GM06990 (cell line): ENCODE data around the gene ELL.

ENCODE experiments used
- DNase-seq: peaks from one replicate; pipeline ENCODE4 v3.0.0-alpha.2; 2011; ENCODE audit not compliant: insufficient read length; ENCODE audit errors: extremely low read depth
- H3K27me3 ChIP-seq: replicated peaks from 2 replicates; pipeline ENCODE4 v1.6.0; 2011; ENCODE audit warnings: low read length; ENCODE audit not compliant: control insufficient read depth, insufficient read depth
- H3K36me3 ChIP-seq: 2 replicates; pipeline ENCODE4 v1.5.1; 2011; ENCODE audit warnings: low read length; ENCODE audit not compliant: control insufficient read depth, insufficient read depth
- H3K4me3 ChIP-seq: replicated peaks from 2 replicates; pipeline ENCODE4 v1.5.1; 2011; ENCODE audit warnings: low read depth, mild to moderate bottlenecking, control low read depth, low read length
- TF ChIP-seq, protein P1 (sequence below): IDR thresholded peaks from 2 replicates; pipeline ENCODE4 v1.5.1; 2011; ENCODE audit warnings: low read length, control low read depth, mild to moderate bottlenecking, inconsistent platforms; ENCODE audit not compliant: insufficient read depth, poor library complexity, severe bottlenecking

The ELL gene

DNA sequence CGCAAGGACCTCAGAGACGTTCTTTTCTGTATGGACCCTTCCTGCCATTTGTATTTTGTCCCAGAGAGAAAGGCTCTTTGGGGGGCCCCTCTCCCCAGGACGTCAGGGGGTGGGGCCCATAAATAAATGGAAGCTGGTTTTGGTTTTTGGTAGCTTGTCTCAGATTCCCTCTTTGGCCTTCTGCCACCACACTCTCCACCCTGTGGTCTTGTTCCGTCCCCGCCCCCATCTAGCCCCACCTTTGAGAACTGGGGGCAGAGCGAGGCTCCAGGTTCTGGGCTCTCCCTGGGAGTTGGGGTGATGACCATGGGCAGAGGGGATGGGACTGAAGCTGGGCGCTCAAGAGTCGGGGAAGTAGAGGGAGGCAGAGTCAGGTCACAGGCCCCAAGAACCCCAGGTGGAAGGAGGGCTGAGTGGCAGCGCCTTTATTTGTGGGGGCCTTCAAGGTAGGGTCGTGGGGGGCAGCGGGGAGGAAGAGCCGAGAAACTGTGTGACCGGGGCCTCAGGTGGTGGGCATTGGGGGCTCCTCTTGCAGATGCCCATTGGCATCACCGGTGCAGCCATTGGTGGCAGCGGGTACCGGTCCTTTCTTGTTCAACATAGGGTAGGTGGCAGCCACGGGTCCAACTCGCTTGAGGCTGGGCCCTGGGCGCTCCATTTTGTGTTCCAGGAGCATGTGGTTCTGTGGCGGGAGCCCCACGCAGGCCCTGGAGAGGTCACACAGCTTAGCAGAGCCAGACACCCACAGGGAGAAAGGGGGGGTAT is 87.3 kb downstream of the ELL start:
- no peak for DNase-seq
- Histone ChIP-seq H3K27me3 (no peaks in the 10 kb centered on the region), H3K4me3 (peak overlapping the region; percentile 83), H3K36me3 (peaks cover 3% of the 10 kb centered on the region; the same call in 1 of the 2 replicates)
- TF ChIP-seq, protein P1, sequence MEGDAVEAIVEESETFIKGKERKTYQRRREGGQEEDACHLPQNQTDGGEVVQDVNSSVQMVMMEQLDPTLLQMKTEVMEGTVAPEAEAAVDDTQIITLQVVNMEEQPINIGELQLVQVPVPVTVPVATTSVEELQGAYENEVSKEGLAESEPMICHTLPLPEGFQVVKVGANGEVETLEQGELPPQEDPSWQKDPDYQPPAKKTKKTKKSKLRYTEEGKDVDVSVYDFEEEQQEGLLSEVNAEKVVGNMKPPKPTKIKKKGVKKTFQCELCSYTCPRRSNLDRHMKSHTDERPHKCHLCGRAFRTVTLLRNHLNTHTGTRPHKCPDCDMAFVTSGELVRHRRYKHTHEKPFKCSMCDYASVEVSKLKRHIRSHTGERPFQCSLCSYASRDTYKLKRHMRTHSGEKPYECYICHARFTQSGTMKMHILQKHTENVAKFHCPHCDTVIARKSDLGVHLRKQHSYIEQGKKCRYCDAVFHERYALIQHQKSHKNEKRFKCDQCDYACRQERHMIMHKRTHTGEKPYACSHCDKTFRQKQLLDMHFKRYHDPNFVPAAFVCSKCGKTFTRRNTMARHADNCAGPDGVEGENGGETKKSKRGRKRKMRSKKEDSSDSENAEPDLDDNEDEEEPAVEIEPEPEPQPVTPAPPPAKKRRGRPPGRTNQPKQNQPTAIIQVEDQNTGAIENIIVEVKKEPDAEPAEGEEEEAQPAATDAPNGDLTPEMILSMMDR = no peak

- Histone ChIP-seq H3K27me3 (no peaks in the 10 kb centered on the region), H3K4me3 (peak overlapping the region; percentile 83), H3K36me3 (peaks cover 3% of the 10 kb centered on the region; the same call in 1 of the 2 replicates)
- no peak for DNase-seq
- TF ChIP-seq, protein P1 = no peak
Measured at GRCh38 chr19:18433735-18434398, 88.0 kb downstream of the ELL start.

DNA sequence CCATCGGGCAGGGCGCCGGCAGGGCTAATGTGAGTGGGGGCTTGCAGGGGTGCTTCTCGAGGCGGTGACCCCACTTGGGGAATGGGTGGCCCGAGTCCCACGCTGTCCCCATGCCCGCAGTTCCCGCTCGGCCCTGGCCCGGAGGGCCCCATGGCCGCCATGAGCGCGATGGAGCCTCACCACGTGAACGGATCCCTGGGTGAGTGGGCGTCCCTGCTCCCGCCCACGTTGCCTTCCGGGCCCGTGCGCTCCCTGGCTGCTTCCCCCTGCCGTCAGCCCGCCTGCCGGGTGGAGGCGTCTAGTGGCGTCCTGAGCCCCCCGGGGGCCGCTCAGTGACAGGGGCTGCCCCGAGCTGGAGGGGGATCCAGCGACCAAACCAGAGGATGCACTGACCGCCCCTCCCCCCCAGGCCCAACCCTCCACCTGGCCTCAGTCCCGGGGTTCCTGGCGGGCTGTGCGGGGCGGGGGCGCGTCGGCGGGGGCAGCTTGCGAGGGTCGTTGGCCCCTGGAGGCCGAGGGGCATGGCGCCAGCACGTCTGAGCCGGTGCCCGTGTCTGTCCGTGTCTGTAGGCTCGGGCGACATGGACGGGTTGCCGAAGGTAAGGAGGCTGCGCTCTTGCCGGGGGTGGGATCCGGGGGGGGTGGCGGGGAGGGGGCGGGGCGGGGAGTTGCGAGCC is 88.7 kb downstream of the ELL start:
- Histone ChIP-seq H3K36me3 (peaks cover 3% of the 10 kb centered on the region; the same call in 1 of the 2 replicates), H3K27me3 (no peaks in the 10 kb centered on the region), H3K4me3 (peak overlapping the region; percentile 83)
- TF ChIP-seq, protein P1 = no peak
- peak; percentile 75 for DNase-seq

- Histone ChIP-seq H3K27me3 (no peaks in the 10 kb centered on the region), H3K36me3 (peaks cover 3% of the 10 kb centered on the region; the same call in 1 of the 2 replicates), H3K4me3 (peak overlapping the region; percentile 83)
- no peak for DNase-seq
- TF ChIP-seq, protein P1 = no peak
Measured at GRCh38 chr19:18432275-18433014, 89.4 kb downstream of the ELL start.

DNA sequence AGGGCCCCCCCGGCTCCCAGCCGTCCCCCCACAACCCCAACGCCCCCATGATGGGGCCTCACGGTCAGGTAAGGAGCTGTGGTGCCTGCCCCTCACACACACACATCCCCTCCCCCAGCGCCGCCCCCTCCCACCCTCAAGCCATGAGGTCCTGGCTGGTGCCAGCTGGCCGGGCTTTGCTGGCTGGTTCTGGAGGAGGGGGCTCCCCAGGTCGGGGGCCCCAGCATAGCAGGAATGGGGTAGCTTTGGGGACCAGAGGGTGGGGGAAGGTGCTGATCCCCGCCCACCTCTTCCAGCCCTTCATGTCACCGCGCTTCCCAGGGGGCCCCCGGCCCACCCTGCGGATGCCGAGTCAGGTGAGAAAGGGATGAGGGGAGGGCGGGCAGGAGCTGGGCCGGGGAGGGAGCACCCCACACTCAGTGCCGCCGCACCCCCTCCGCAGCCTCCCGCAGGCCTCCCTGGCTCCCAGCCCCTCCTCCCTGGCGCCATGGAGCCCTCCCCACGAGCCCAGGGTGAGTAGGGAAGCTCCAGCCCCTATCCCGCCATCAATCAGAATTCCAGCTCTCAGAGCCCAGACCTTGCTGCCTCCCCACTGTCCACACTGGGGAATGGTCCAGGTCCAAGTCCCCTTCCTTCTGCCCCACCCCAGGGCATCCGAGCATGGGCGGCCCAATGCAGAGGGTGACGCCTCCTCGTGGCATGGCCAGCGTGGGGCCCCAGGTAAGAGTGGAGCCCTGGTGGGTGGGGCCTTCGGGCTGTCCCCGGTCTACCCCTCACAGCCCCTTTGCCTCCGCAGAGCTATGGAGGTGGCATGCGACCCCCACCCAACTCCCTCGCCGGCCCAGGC is 90.3 kb downstream of the ELL start:
- DNase-seq = no peak
- Histone ChIP-seq H3K36me3 (peaks cover 3% of the 10 kb centered on the region; the same call in 1 of the 2 replicates), H3K4me3 (no peak overlapping the region), H3K27me3 (no peaks in the 10 kb centered on the region)
- TF ChIP-seq, protein P1 = no peak
